A549 (cell line): ENCODE data around the gene MEF2C.

ENCODE experiments used
- BHLHE40 ChIP-seq: IDR thresholded peaks from 2 replicates; pipeline ENCODE4 v1.6.1; 2012; ENCODE audit warnings: low read depth, low read length, inconsistent platforms
- CBX8 ChIP-seq: fragments of 200-600 bp; sonication (generic); IDR thresholded peaks from 2 replicates; pipeline ENCODE4 v1.6.1; 2016
- CHD2 ChIP-seq: fragments of 150-350 bp; IDR thresholded peaks from 2 replicates; pipeline ENCODE4 v1.6.1; 2014; ENCODE audit warnings: low read length; ENCODE audit not compliant: partially characterized antibody
- CTCF ChIP-seq: fragments of >200 bp; sonication (Bioruptor Twin); formaldehyde crosslinking; IDR thresholded peaks from 3 replicates; pipeline ENCODE4 v1.5.1; 2016
- E2F6 ChIP-seq: IDR thresholded peaks from 2 replicates; pipeline ENCODE4 v1.6.1; 2012; ENCODE audit warnings: low read depth, borderline replicate concordance
- HMGXB4 ChIP-seq: fragments of 250-450 bp; sonication (Bioruptor Pico); IDR thresholded peaks from 2 replicates; pipeline ENCODE4 v1.5.0; 2021; ENCODE audit warnings: mild to moderate bottlenecking, moderate library complexity, borderline replicate concordance
- MAX ChIP-seq: IDR thresholded peaks from 2 replicates; pipeline ENCODE4 v1.6.1; 2012
- POLR2A ChIP-seq: IDR thresholded peaks from 2 replicates; pipeline ENCODE4 v1.6.1; 2012; ENCODE audit warnings: mild to moderate bottlenecking, low read length
- POLR2AphosphoS2 ChIP-seq: conservative IDR thresholded peaks from 2 replicates; pipeline ENCODE4 v1.6.1; 2012; ENCODE audit warnings: low read length, improper control_type of control experiment, inconsistent platforms
- RAD21 ChIP-seq, 2 experiments: fragments of >200 bp in 1 of 2; sonication (Bioruptor Twin) in 1 of 2; formaldehyde crosslinking in 1 of 2; IDR thresholded peaks in 1 of 2; conservative IDR thresholded peaks in 1 of 2; 2 replicates in 1 of 2; 3 replicates in 1 of 2; pipeline ENCODE4 v1.6.1; 2012 to 2018; ENCODE audit warnings: inconsistent platforms in 1 of 2
- TFCP2L1 ChIP-seq: fragments of 250-450 bp; sonication (Bioruptor Pico); IDR thresholded peaks from 2 replicates; pipeline ENCODE4 v1.5.0; 2021; ENCODE audit warnings: mild to moderate bottlenecking
- TF ChIP-seq, protein P1 (sequence below): fragments of 450-650 bp; IDR thresholded peaks from 2 replicates; pipeline ENCODE4 v1.6.1; 2014; ENCODE audit warnings: antibody characterized with exemption

- TF ChIP-seq CTCF = no peak
- TF ChIP-seq POLR2A = no peak
- TF ChIP-seq MAX = no peak
- no peak for TF ChIP-seq RAD21 (conservative IDR thresholded peaks at IDR 0.05 in 1 of 2, IDR thresholded peaks at IDR 0.05 in 1 of 2)
- TF ChIP-seq, protein P1, sequence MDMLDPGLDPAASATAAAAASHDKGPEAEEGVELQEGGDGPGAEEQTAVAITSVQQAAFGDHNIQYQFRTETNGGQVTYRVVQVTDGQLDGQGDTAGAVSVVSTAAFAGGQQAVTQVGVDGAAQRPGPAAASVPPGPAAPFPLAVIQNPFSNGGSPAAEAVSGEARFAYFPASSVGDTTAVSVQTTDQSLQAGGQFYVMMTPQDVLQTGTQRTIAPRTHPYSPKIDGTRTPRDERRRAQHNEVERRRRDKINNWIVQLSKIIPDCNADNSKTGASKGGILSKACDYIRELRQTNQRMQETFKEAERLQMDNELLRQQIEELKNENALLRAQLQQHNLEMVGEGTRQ = no peak
- no peak for TF ChIP-seq HMGXB4
- no peak for TF ChIP-seq TFCP2L1 (CRISPR knock-in tag)
- TF ChIP-seq E2F6 = no peak
- no peak for TF ChIP-seq BHLHE40
- TF ChIP-seq POLR2AphosphoS2 = no peak
- no peak for TF ChIP-seq CHD2
- no peak for TF ChIP-seq CBX8
Measured at GRCh38 chr5:88734191-88734640, 148.8 kb downstream of the MEF2C start.
